Endothelial cell of umbilical vein (primary cell): ENCODE data around the gene PRDM16. TPM values are rescaled to one million over a fixed set of nuclear protein-coding genes. Genes with fewer than 3 reads are reported as not detected.

Source experiments
- BruUV-seq: library from RNA; stranded (reverse); fragments of 400-500 nt; replicated peaks from 2 replicates; lab custom pipeline; 2021; lab: Mats Ljungman, UMichigan
- CTCF ChIA-PET: fragments of 300-600, 350-600 bp; sonication (Branson Sonifier 250); formaldehyde crosslinking; loops from one replicate; lab custom pipeline; 2021; ENCODE audit warnings: antibody characterized with exemption, inconsistent platforms; lab: Charles Lee
- POLR2A ChIA-PET: fragments of 300-600, 350-600 bp; sonication (Branson Sonifier 250); formaldehyde crosslinking; loops from one replicate; lab custom pipeline; 2021; ENCODE audit warnings: antibody characterized with exemption, inconsistent platforms; lab: Charles Lee
- DNase-seq: peaks from one replicate; pipeline ENCODE4 v3.0.0-alpha.2; 2011; ENCODE audit warnings: low read depth, low spot score
- FAIRE-seq: peaks from 2 replicates; lab custom pipeline; 2011; peaks lifted over from hg19 to GRCh38; lab: Jason Lieb, UNC
- H2AFZ ChIP-seq: 2 replicates; pipeline ENCODE4 v1.6.0; 2012; ENCODE audit warnings: low read depth, low read length, control low read depth, inconsistent platforms
- H3K27ac ChIP-seq: 2 replicates; pipeline ENCODE4 v1.5.1; 2011; ENCODE audit warnings: low read depth, mild to moderate bottlenecking, control low read depth, low read length, moderate library complexity; ENCODE audit not compliant: insufficient read depth
- H3K27me3 ChIP-seq, 2 experiments: 2 replicates each; pipeline versions ENCODE4 v1.6.0 to v1.6.1; 2011; ENCODE audit warnings: low read length in 2 of 2, mixed read lengths in 1 of 2; ENCODE audit not compliant: control insufficient read depth in 2 of 2, insufficient read depth in 2 of 2
- H3K36me3 ChIP-seq, 2 experiments: 2 replicates in 1 of 2; 3 replicates in 1 of 2; pipeline ENCODE4 v1.5.1; 2011; ENCODE audit warnings: low read length in 2 of 2, mild to moderate bottlenecking in 1 of 2, moderate library complexity in 1 of 2; ENCODE audit not compliant: control insufficient read depth in 2 of 2, insufficient read depth in 2 of 2; ENCODE audit errors: extremely low read depth in 1 of 2
- H3K4me1 ChIP-seq: 3 replicates; pipeline ENCODE4 v1.5.1; 2011; ENCODE audit warnings: mild to moderate bottlenecking, low read length; ENCODE audit not compliant: control insufficient read depth, insufficient read depth; ENCODE audit errors: extremely low read depth
- H3K4me2 ChIP-seq: 2 replicates; pipeline ENCODE4 v1.6.1; 2011; ENCODE audit warnings: low read length, control low read depth, mixed read lengths; ENCODE audit not compliant: insufficient read depth
- H3K4me3 ChIP-seq, 3 experiments: fragments of 200-600 bp in 1 of 3; sonication (generic), shearing (Covaris generic) in 1 of 3; replicated peaks in 1 of 3; 2 replicates each; pipeline ENCODE4 v1.5.1; 2011 to 2016; ENCODE audit warnings: control low read depth in 3 of 3, low read length in 3 of 3, mild to moderate bottlenecking in 2 of 3, inconsistent platforms in 1 of 3, low read depth in 1 of 3, moderate library complexity in 1 of 3; ENCODE audit not compliant: insufficient read depth in 1 of 3
- H3K79me2 ChIP-seq: 2 replicates; pipeline ENCODE4 v1.6.0; 2012; ENCODE audit warnings: low read length, inconsistent platforms; ENCODE audit not compliant: control insufficient read depth, insufficient read depth
- H3K9ac ChIP-seq: replicated peaks from 2 replicates; pipeline ENCODE3; 2011; ENCODE audit warnings: low read length, control low read depth; ENCODE audit not compliant: insufficient read depth; ENCODE audit errors: extremely low read depth
- H3K9me1 ChIP-seq: replicated peaks from 3 replicates; pipeline ENCODE4 v1.6.0; 2011; ENCODE audit warnings: mild to moderate bottlenecking, low read length; ENCODE audit not compliant: control insufficient read depth, insufficient read depth; ENCODE audit errors: extremely low read depth
- H3K9me3 ChIP-seq: replicated peaks from 2 replicates; pipeline ENCODE4 v1.5.1; 2012; ENCODE audit warnings: low read length, inconsistent platforms; ENCODE audit not compliant: control insufficient read depth, insufficient read depth
- H4K20me1 ChIP-seq: replicated peaks from 2 replicates; pipeline ENCODE3; 2011; ENCODE audit warnings: mild to moderate bottlenecking, low read length; ENCODE audit not compliant: control insufficient read depth, insufficient read depth; ENCODE audit errors: extremely low read depth
- EZH2 ChIP-seq: IDR thresholded peaks from 2 replicates; pipeline ENCODE4 v1.6.1; 2012; ENCODE audit warnings: borderline replicate concordance, low read depth, mild to moderate bottlenecking, moderate library complexity, low read length, inconsistent platforms; ENCODE audit not compliant: severe bottlenecking
- FOS ChIP-seq: IDR thresholded peaks from 2 replicates; pipeline ENCODE4 v1.6.1; 2011; ENCODE audit warnings: mild to moderate bottlenecking, low read length, moderate library complexity, borderline replicate concordance; ENCODE audit not compliant: insufficient read depth
- GATA2 ChIP-seq: IDR thresholded peaks from 2 replicates; pipeline ENCODE4 v1.7.0; 2011; ENCODE audit warnings: low read depth, mild to moderate bottlenecking, moderate library complexity, mixed read lengths, low read length; ENCODE audit not compliant: insufficient read length, insufficient read depth
- JUN ChIP-seq: IDR thresholded peaks from 2 replicates; pipeline ENCODE4 v1.6.1; 2011; ENCODE audit warnings: borderline replicate concordance, low read depth; ENCODE audit not compliant: insufficient read length, insufficient read depth
- MYC ChIP-seq: IDR thresholded peaks from one replicate; pipeline ENCODE4 v1.6.1; 2011; ENCODE audit warnings: mild to moderate bottlenecking, low read depth, low read length
- POLR2A ChIP-seq: IDR thresholded peaks from 2 replicates; pipeline ENCODE4 v1.6.1; 2012; ENCODE audit warnings: low read depth, mild to moderate bottlenecking, control low read depth, low read length
- POLR2AphosphoS5 ChIP-seq: IDR thresholded peaks from 2 replicates; pipeline ENCODE4 v1.6.1; 2012; ENCODE audit warnings: low read depth, mild to moderate bottlenecking, control low read depth, low read length, moderate library complexity; ENCODE audit not compliant: insufficient read depth
- dilution Hi-C: fragments of 300-500 bp; cut with MboI; formaldehyde crosslinking; loops from one replicate; pipeline ENCODE4 v1.15.0; 2019; ENCODE audit warnings: low sequenced_read_pairs; ENCODE audit not compliant: extremely low pct_ligation_motif_present
- intact Hi-C: fragments of 100-400 bp; cut with micrococcal nuclease; formaldehyde crosslinking; loops from one replicate; pipeline ENCODE4 v1.10.0; 2022
- polyA plus RNA-seq, 4 experiments: library from polyadenylated mRNA; depleted of rRNA in 3 of 4; stranded (reverse) in 3 of 4; unstranded in 1 of 4; fragments of >200 nt; gene quantifications; 2 replicates each; pipeline versions ENCODE4 v1.2.1 to v1.2.3, GENCODE V29; 2011 to 2012; ENCODE audit warnings: missing spikeins in 1 of 4
- total RNA-seq: library from RNA; stranded (reverse); gene quantifications from 2 replicates; pipeline ENCODE4 v1.2.3, GENCODE V29; 2021
- TF ChIP-seq, protein P1 (sequence below): IDR thresholded peaks from 2 replicates; pipeline ENCODE4 v1.6.1; 2011; ENCODE audit not compliant: insufficient read depth, insufficient read length
- TF ChIP-seq, protein P2 (sequence below), 2 donors: IDR thresholded peaks; 1 replicate in 1 of 2; 2 replicates in 1 of 2; pipeline ENCODE4 v1.5.1; 2011; ENCODE audit warnings: low read length in 2 of 2, mild to moderate bottlenecking in 2 of 2, moderate library complexity in 2 of 2, control low read depth in 1 of 2, inconsistent platforms in 1 of 2, low read depth in 1 of 2; ENCODE audit not compliant: insufficient read depth in 1 of 2; ENCODE audit errors: extremely low read depth in 1 of 2

PRDM16 gene
- total and polyA plus RNA-seq, 2 donors (not counting 3 experiments of a cell fraction or from before 2014, with no cell fraction given): not detected

DNA sequence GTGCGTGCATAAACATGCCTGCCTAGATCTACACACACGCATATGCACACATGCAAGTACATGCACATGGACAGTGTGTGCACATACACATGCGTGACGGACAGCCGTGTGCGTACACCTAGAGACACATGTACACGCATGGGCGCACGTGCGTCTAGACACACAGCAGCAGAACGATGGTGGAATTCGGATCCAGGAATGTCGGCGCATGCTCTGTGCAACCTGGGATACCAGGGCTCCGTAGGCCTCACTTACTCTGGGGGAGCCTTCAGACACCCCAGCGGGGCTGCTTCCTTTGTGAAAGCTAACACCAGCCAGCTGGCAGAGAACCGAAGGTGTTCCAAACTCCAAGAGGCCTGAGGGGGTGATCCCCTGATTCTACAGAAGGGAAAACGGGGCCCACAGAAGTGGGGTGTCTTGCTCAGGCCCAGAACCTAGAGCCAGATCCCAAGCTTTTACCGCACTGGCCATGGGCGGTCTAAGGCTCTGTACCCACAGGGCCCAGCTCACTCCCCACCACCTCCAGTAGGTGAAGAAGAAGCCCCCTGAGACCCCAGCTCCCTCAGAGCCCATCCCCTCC, 358.0 kb downstream of the PRDM16 start:
- H3K4me2 ChIP-seq: no peak overlapping the region
- no peak overlapping the region for H3K9ac ChIP-seq
- TF ChIP-seq, protein P1, sequence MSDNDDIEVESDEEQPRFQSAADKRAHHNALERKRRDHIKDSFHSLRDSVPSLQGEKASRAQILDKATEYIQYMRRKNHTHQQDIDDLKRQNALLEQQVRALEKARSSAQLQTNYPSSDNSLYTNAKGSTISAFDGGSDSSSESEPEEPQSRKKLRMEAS: no peak
- TF ChIP-seq MYC (no peak), EZH2 (no peak), JUN (no peak), POLR2A (no peak), GATA2 (no peak), POLR2AphosphoS5 (no peak), FOS (no peak)
- TF ChIP-seq, protein P2, sequence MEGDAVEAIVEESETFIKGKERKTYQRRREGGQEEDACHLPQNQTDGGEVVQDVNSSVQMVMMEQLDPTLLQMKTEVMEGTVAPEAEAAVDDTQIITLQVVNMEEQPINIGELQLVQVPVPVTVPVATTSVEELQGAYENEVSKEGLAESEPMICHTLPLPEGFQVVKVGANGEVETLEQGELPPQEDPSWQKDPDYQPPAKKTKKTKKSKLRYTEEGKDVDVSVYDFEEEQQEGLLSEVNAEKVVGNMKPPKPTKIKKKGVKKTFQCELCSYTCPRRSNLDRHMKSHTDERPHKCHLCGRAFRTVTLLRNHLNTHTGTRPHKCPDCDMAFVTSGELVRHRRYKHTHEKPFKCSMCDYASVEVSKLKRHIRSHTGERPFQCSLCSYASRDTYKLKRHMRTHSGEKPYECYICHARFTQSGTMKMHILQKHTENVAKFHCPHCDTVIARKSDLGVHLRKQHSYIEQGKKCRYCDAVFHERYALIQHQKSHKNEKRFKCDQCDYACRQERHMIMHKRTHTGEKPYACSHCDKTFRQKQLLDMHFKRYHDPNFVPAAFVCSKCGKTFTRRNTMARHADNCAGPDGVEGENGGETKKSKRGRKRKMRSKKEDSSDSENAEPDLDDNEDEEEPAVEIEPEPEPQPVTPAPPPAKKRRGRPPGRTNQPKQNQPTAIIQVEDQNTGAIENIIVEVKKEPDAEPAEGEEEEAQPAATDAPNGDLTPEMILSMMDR (IDR thresholded peaks at IDR 0.05; ENCODE audit: extremely low read depth in 1 of 2, insufficient read depth in 1 of 2, low read depth in 1 of 2, low read length in 2 of 2): no peak
- no TSS peak for BruUV-seq
- no peaks in the 10 kb centered on the region for H3K27me3 ChIP-seq
- no peak overlapping the region for H3K27ac ChIP-seq
- no peaks in the 10 kb centered on the region for H3K79me2 ChIP-seq
- no peak overlapping the region for H2AFZ ChIP-seq
- ChIA-PET POLR2A (no interaction called here), CTCF (no interaction called here)
- H4K20me1 ChIP-seq: no peaks in the 10 kb centered on the region
- H3K9me1 ChIP-seq: no peaks in the 10 kb centered on the region
- intact Hi-C loops: loop anchor here (10.0 kb wide), 1 partner anchor 1232 kb away; the partner anchor contains the start of gene FAAP20
- DNase-seq: no peak
- no peaks in the 10 kb centered on the region for H3K4me1 ChIP-seq
- no peaks in the 10 kb centered on the region for H3K9me3 ChIP-seq
- dilution Hi-C loops: no loop called here
- no peak for FAIRE-seq
- no peak overlapping the region for H3K4me3 ChIP-seq
- no peaks in the 10 kb centered on the region for H3K36me3 ChIP-seq
